Right kidney (tissue), 9 donors: ENCODE measurements around the gene TACR2.

Experiments
- DNase-seq: peaks from one replicate; pipeline ENCODE4 v3.0.0-alpha.2; 2016
- long read RNA-seq, 8 donors: transcript quantifications; one replicate each; lab custom pipeline, GENCODE V29; 2026

The TACR2 gene
- long read RNA-seq, donor 1: 0 reads
- long read RNA-seq, donor 2: 0 reads
- long read RNA-seq, donor 3: 0 reads
- long read RNA-seq, donor 4: 0 reads
- long read RNA-seq, donor 5: 0 reads
- long read RNA-seq, donor 6: 0 reads
- long read RNA-seq, donor 7, partial matches to known transcripts: 109 of 109 reads
- long read RNA-seq, donor 7, other reads (novel, unspliced or antisense): 0 of 109 reads
- long read RNA-seq, donor 8: 0 reads

- no peak for DNase-seq
These were observed at the start of gene TACR2 for GRCh38 chr10:69416695-69417094. Gene TACR2, minus strand, starts transcription at chr10:69416918. Its CDS starts 595 bp downstream, at chr10:69416323.

DNA sequence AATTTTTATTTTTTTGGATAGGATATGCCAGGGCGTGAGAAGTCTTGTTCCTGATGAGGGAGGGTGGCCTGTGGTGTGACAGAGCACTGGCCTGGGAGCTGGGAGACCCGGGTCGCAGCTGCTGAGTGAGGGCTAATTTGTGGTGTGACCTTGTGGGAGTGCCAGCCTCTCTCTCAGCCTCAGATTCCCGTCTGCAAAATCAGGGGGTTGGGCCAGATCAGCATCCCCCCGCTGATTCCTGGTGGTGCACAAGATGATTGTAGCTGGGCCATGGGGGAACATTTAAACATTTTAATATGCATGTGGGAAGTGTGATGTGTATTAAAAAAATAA, 49.4 kb upstream of the TACR2 start:
- DNase-seq: no peak

DNA sequence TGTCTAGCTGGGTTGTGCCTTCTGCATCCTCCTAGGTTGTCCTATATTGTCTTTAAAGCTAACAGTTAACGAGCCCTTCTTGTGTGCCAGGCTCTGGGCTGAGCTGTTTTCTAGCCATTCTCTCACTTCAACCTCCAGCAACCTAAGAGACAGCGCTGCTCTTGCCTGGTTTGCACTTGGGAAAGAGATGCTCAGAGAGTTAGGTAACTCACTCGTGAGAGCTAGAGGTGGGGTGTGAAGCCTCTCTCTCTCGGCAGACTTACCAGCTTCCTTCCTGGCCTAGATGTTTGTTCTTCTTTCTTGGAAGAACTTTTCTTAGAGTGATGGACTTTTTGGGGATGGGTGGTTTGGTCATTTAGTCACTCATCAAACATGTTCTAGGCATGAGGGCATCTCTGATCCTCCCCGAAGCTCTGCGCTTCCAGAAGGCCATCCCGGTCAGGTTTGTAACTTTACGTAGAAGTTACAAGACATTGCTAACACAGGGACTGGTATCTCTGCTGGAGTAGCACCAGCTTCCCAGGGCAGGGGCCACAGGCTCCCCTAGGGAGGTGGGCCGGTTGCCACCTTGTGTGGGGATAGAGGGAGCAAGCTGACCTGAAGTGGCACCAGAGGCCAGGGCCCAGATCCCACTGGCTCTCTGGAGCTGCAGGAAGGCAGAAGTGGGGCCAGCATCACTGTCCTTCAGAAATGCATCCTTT, 48.9 kb upstream of the TACR2 start:
- no peak for DNase-seq

- no peak for DNase-seq
These were observed 48.2 kb upstream of the TACR2 start for GRCh38 chr10:69464801-69465401.

- no peak for DNase-seq
These were observed 47.7 kb upstream of the TACR2 start for GRCh38 chr10:69464401-69464800.

DNA sequence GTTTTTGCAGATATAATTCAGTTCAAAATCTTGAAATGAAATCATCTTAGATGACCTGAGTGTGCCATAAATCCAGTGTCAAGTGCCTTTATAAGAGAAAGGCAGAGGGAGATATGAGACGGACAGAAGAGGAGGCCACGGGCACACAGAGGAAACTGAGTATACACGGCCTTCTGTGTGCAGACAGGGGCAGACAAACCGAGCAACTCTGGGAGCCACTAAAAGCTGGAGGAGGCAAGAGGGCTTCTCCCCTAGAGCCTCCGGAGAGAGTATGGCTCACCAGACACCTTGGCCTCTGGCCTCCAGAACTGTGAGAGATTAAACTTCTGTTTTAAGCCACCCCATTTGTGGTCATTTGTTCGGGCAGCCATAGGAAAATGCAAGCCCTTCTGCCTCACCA, 47.2 kb upstream of the TACR2 start:
- no peak for DNase-seq

GRCh38 chr10:69461243-69462025, 44.7 kb upstream of the TACR2 start:
- no peak for DNase-seq

GRCh38 chr10:69460576-69461242, 44.0 kb upstream of the TACR2 start:
- DNase-seq: no peak

- no peak for DNase-seq
These were observed 43.3 kb upstream of the TACR2 start for GRCh38 chr10:69459893-69460575.

- no peak for DNase-seq
These were observed 42.5 kb upstream of the TACR2 start for GRCh38 chr10:69459101-69459790.

- no peak for DNase-seq
These were observed 41.8 kb upstream of the TACR2 start for GRCh38 chr10:69458430-69459100.

GRCh38 chr10:69457771-69458237, 41.1 kb upstream of the TACR2 start:
- no peak for DNase-seq

DNA sequence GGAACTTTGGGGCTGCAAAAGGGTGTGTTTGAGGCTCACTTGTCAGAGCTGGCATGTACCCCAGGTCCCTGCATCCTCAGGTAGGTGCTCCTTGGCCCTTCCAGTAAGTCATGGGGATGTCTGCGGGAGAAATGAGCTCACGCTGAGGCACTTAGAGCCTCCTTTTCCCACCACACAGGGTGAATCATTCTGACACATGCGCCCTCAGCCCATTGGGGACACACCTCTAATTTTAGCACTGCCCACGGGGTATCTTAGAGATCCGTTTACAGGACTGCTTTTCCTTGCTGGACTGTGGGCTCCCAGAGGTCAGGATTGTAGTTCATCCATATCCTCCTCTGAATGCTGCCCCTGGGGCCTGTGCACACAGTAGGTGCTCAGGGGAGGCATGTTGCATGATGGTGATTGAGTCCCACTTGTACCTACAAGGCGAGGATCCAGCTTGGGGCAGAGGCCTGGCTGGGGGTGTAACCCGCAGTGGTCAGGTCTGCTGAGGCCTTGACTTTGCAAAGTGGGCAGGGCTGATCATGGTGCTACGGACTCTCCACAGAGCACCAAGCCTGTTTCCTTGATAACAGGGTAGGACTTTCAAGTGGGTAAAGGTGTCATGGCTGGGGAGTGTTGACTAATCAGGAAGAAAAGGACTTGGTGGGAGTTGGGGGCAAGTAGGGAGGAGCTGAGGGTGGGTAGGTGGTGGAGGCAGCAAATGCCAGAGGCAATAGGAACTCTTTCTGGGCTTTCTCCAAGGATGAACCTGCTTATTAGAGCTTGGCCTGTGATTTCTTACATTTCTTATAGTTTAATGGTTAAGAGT, 40.4 kb upstream of the TACR2 start:
- DNase-seq: no peak

DNA sequence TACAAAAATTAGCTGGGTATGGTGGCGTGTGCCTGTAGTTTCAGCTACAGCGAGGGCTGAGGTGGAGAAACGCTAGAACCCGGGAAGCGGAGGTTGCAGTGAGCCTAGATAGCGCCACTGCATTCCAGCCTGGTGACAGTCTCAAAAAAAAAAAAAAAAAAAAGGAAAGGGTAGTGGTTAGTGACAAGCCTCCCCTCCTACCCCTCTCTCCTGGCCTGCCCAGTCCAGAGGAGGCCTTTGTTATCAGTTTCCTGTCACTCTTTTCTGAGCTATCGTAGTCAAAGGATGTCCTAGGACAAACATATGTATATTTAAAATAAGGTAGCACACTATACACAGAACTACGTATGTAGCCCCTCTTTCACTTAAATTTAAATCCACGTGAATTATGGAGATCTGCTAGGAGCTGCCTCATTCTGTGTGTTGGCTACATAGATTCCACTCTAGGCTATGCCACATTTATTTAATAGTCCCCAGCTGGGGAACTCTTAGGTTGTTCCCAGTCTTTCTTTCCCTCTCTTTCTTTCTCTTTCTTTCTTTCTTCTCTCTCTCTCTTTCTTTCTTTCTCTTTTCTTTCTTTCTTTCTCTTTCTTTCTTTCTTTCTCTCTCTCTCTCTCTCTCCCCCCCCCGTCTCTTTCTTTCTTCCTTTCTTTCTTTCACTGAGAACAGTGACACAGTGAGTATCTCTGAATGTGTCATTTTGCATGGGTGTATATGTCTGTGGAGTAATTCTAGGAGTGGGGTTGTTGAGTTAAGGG, 38.5 kb upstream of the TACR2 start:
- no peak for DNase-seq

- no peak for DNase-seq
These were observed 37.1 kb upstream of the TACR2 start for GRCh38 chr10:69453795-69454194.

DNA sequence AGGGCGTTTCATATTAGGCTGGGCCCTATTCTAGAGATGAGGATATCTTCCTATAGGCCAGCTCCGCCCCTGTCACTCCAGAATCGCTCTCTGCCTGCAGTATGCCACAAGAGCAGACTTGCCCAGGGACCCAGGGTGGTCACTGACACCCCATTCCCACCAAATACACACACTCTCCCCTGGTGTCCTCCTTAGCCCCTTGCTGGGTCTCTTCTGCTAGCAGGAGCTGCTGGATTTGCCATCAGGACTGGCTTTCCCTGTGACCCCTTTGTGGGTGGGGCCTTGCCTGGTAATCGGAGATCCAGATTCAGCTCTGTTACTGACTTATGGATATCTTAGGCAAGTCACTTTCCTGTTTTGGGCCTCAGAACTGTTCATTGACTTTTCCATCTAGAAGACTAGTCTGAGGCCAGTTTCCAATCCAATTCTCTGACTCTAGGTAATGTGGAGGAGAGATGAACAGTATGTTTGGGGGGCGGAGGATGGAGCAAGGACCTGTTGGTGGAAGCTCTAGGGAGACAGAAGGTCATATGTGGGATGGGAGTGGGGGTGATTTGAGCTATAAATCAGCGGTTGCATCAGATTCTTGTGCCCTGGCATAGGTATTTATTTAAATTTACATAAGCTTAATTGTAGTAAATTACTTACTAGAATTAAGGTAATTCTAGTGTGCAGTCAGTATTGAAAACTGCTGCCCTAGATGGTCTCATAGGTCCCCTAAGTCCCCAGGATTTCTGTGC, 36.1 kb upstream of the TACR2 start:
- no peak for DNase-seq

DNA sequence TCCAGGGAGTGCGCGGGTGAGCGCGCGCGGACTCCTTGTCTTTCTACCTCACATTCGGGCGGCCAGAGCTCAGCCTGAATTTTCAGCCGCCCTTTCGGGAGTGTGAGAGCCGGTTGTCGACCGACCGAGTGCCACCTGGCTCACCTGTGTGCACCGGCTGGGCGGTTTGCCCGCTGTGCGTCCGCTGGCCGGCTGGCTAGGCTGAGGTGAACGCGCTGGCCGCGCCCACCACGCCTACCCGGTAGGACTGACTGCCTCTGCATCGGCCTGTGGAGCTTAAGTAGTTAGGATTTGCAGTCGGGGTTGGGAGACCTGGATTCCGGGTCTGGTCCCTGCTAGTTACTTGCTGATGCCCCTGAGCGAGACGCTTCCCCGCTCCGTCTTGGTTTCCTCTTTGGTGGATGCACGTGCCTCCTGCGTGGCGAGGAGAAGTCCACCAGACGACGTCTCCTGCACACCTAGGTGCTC, 35.1 kb upstream of the TACR2 start:
- DNase-seq: no peak

- DNase-seq: peak; percentile 83
These were observed 34.6 kb upstream of the TACR2 start, which contains the start of gene TSPAN15 for GRCh38 chr10:69451209-69451783. Gene TSPAN15, plus strand, starts transcription at chr10:69451465. Its CDS starts 130 bp downstream, at chr10:69451595.
